Ammon's horn (tissue), 1 donor: Measurements from ENCODE around the gene HLA-A.

Experiments used
- DNase-seq: peaks from one replicate; pipeline ENCODE4 v3.0.0-alpha.2; 2016; ENCODE audit warnings: low spot score

Gene HLA-A

GRCh38 chr6:29935273-29935955, 6.9 kb upstream of the HLA-A start:
- no peak for DNase-seq

DNA sequence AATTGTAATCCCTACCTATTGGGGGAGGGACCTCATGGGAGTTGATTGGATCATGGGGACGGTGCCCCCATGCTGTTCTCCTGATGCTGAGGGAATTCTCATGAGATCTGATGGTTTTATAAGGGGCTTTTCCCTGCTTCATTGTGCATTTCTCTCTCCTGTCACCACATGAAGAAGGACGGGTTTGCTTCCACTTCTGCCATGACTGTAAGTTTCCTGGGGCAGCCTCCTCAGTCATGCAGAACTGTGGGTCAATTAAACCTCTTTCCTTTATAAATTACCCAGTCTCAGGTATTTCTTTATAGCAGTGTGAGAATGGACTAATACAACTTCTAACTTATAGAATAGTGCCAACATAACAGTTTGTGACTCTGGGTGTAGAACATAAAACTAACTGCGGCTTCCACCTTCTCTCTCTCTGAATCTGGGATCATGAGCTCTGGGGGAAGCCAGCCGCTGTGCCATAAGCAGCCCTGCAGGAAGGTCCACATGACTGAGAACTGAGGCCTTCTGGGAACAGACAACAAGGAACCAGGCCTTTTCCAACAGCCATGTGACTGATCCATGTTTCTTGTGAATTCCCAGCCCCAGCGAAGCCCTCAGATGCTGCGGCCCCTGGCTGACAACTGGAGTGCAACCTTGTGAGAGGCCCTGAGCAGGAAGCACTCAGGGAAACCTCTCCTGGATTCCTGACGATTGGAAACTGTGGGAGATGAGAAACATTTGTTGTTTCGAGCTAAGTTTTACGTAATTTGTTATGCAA, 3.4 kb upstream of the HLA-A start:
- no peak for DNase-seq

GRCh38 chr6:29941016-29941415, 1.3 kb upstream of the HLA-A start:
- DNase-seq = no peak

GRCh38 chr6:29941471-29941870, 861 bp upstream of the HLA-A start:
- no peak for DNase-seq

- DNase-seq = no peak
Measured at GRCh38 chr6:29941916-29942274, 437 bp upstream of the HLA-A start.

- DNase-seq = no peak
Measured at GRCh38 chr6:29943053-29943966, 978 bp downstream of the HLA-A start.

DNA sequence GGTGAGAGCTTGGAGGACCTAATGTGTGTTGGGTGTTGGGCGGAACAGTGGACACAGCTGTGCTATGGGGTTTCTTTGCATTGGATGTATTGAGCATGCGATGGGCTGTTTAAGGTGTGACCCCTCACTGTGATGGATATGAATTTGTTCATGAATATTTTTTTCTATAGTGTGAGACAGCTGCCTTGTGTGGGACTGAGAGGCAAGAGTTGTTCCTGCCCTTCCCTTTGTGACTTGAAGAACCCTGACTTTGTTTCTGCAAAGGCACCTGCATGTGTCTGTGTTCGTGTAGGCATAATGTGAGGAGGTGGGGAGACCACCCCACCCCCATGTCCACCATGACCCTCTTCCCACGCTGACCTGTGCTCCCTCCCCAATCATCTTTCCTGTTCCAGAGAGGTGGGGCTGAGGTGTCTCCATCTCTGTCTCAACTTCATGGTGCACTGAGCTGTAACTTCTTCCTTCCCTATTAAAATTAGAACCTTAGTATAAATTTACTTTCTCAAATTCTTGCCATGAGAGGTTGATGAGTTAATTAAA, 3.0 kb downstream of the HLA-A start:
- no peak for DNase-seq

- no peak for DNase-seq
Measured at GRCh38 chr6:29946223-29947076, 4.1 kb downstream of the HLA-A start.

DNA sequence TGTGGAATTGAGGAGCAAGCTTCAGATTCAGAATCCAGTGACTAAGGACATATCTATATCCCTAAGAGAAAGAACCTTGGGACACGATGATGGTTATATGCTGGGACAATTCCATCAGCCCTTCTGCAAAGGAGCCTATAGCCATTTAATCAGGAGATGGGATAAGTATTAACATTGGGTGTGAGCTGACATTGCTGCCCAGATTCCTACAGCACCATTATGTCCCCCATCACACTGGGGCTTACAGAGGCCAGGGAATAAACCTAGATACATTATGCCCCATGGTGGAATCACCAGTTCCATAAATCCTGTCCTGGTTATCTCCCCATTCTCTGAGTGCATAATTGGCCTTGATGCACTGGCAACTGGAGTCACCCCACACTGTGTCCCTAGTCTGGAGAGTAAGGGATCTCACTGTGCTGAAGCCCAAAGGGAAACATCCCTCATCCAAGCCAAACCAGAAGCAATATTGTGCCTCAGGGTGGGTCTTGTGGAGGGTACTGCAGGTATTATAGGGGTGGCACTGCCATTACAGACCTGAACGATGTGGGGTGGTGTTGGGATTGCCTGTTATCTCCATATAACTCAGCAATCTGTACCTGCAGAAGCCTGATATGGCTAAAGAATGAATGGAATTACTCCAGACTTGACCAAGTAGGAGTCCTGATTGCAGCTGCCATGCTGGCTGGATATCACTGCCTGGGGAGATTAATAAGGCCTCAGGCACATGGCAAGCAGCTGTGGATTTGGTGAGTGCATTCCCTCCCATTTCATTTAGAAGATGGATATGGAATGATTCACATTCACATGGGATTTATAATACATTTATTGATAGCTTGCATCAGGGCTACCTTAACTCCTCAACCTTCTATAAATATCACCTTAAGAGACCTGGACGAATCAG, 5.0 kb downstream of the HLA-A start:
- no peak for DNase-seq

- no peak for DNase-seq
Measured at GRCh38 chr6:29948277-29948676, 5.9 kb downstream of the HLA-A start.

DNA sequence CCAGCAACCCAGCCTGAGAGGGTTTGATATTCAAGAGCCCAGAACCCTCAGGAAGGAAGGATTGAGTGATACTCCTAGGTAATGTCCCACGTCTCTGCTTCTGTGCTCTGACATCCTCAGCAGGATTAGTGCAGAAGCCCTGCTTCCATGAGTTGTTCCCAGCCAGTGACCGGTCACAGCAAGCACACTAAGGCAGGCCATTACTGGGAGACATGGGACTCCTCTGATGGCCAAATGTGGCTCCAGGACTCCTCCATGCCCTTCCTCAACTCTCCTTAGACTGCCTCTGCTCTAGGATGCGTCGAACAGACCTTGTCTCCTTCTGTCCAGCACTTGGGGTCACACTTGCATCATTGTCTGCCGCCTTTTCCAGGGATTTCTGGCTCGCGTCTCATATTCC, 7.6 kb downstream of the HLA-A start:
- no peak for DNase-seq

DNA sequence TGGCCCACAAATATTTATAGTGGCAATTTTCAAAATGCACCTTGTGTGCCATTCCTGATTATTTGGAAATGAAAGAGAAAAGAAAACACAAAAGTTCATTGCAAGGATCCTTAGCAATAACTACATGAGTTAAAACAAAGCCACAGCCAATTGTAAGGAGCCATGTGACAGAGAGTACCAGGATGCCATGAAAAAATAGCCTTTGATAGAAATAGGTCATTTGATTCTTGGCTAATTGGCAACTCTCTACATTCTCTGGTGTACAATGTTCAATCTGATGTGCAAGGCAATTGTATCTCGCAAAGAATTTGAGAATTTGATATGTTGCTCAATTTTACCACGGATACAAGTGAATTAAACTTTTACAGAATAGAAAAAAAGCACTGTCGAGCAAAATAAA, 9.6 kb downstream of the HLA-A start:
- no peak for DNase-seq

GRCh38 chr6:29953001-29953441, 10.7 kb downstream of the HLA-A start:
- DNase-seq = no peak

GRCh38 chr6:29953686-29954085, 11.4 kb downstream of the HLA-A start:
- DNase-seq = no peak

DNA sequence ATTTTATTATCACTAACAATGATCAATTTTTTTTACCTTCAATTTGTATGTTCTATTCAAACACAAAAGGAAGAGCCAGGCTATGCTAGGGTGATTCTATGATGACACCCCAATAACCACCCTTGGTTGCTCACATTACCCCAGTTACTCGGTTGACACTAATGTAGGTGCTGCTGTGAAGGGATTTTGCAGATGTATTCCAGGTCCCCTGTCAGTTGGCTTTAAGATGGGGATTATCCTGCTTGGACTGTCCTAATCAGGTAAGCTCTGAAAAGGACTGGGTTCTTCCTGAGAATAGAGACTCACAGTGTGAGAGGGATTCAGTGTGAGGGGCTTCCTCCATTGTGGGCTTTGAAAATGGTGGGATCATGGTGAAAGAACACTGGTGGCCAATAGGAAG, 11.9 kb downstream of the HLA-A start:
- no peak for DNase-seq

- no peak for DNase-seq
Measured at GRCh38 chr6:29955783-29956182, 13.5 kb downstream of the HLA-A start.

DNA sequence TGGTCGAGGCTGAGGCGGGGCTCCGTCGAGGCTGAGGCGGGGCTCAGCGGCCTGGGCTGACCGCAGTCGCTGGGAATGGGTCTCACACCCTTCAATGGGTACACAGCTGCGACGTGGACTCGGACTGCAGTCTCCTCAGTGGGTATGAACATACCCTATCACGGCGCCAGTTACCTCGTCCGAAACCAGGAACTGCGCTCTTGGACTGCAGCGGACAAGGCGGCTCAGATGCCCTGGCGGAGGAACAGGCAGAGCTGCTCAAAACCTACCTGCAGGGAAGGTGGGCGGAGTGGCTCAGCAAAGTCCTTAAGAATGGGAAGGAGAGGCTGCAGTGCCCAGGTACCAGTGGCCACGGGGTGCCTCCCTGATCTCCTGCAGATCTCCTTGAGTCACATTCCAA, 14.2 kb downstream of the HLA-A start:
- no peak for DNase-seq

DNA sequence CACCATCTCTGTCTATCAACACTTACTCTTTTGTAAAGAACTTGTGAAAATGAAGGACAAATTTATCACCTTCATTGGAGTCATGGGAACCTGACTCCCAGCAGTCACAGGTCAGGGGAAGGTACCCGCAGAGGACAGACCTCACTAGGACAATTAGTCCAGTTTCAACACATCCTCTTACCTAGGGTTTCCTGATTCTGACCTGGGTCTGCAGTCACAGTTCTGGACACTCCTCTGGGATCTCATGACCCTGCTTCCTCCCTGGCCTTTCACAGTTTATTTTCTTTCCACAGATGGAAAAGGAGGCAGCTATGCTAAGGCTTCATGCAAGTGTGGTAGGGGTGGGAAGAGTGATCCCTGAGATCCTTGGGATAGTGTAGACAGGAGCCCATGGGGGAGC, 15.7 kb downstream of the HLA-A start:
- no peak for DNase-seq

DNA sequence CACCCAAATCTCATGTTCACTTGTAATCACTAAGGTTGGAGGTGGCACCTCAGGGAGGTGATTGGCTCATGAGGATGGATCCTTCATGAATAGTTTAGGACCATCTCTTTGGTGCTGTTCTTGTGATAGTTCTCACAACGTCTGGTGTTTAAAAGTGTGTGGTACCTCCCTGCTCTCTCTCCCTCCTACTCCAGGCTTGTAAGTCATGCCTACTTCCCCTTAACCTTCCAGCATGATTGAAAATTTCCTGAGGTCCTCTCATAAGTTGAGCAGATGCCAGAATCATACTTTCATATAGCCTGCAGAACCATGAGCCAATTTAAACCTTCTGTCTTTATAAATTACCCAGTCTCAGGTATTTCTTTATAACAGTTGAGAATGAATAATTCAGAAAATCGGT, 16.6 kb downstream of the HLA-A start:
- no peak for DNase-seq

DNA sequence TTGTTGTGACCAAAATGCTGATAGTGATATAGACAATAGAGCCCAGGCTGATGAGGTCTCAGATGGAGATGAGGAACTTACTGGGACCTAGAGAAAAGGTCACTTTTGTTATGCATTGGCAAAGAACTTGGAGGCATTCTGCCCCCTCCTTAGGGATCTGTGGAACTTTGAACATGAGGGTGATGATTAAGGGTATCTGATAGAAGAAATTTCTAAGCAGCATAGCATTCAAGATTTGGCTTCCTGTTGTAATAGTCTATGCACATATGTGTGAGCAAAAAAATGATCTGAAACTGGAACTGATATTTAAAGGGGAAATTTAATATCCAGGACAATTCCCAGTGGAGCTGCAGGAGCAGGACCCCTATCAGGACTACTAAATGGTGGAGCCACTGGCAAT, 17.1 kb downstream of the HLA-A start:
- no peak for DNase-seq
